Tibial nerve (tissue), 4 donors: ENCODE results near the gene NMBR. TPM values are rescaled to one million over a fixed set of nuclear protein-coding genes. Genes with fewer than 3 reads are reported as not detected.
"Not testable (repeated sequence)": the region's sequence is repeated elsewhere in the genome, so short reads cannot be mapped to it uniquely, and the experiment has no call there.

Experiments
- DNase-seq, 2 donors: peaks; one replicate each; pipeline ENCODE4 v3.0.0-alpha.2; 2019; ENCODE audit warnings: low spot score in 2 of 2
- H3K27ac ChIP-seq, 4 donors: fragments of 200-600 bp; sonication (generic) in 3 of 4; one replicate each; pipeline ENCODE4 v1.5.1; 2017 to 2019; ENCODE audit warnings: mild to moderate bottlenecking in 1 of 4
- H3K27me3 ChIP-seq, 2 donors: fragments of 200-600 bp; sonication (generic) in 1 of 2; one replicate each; pipeline versions ENCODE4 v1.5.1 to v1.6.0; 2017 to 2019
- H3K36me3 ChIP-seq, 3 donors: fragments of 200-600 bp; sonication (generic); one replicate each; pipeline ENCODE4 v1.5.1; 2018 to 2019
- H3K4me1 ChIP-seq, 4 donors: fragments of 200-600 bp; sonication (generic) in 3 of 4; one replicate each; pipeline ENCODE4 v1.5.1; 2017 to 2019
- H3K4me3 ChIP-seq, 4 donors: fragments of 200-600 bp; sonication (generic) in 3 of 4; one replicate each; pipeline ENCODE4 v1.5.1; 2017 to 2019; ENCODE audit warnings: mild to moderate bottlenecking in 1 of 4, moderate library complexity in 1 of 4
- H3K9me3 ChIP-seq, 4 donors: fragments of 200-600 bp; sonication (generic) in 3 of 4; one replicate each; pipeline ENCODE4 v1.5.1; 2017 to 2019
- EP300 ChIP-seq, 2 donors: sonication (generic); formaldehyde crosslinking; IDR thresholded peaks; one replicate each; pipeline ENCODE4 v1.6.1; 2017; ENCODE audit warnings: antibody characterized with exemption in 2 of 2, mild to moderate bottlenecking in 1 of 2
- POLR2A ChIP-seq, 2 donors: fragments of 450-650 bp; IDR thresholded peaks; one replicate each; pipeline ENCODE4 v1.6.1; 2017; ENCODE audit warnings: antibody characterized with exemption in 2 of 2, mild to moderate bottlenecking in 2 of 2, moderate library complexity in 2 of 2
- WGBS, 2 donors: methylation state at CpG; one replicate each; pipeline ENCODE4 v1.1.5; 2018; 5-methylcytosine and 5-hydroxymethylcytosine counted together
- total RNA-seq, 4 donors: library from RNA; depleted of rRNA; stranded (reverse); fragments of >200 nt; gene quantifications; one replicate each; pipeline ENCODE4 v1.1.0, GENCODE V29; 2016
- TF ChIP-seq, protein P1 (sequence below), 5 experiments: fragments of 200-600 bp in 3 of 5; fragments of 450-650 bp in 2 of 5; sonication (generic) in 3 of 5; IDR thresholded peaks; one replicate each; pipeline ENCODE4 v1.5.1; 2016 to 2019; ENCODE audit warnings: antibody characterized with exemption in 5 of 5, mild to moderate bottlenecking in 3 of 5, moderate library complexity in 2 of 5

NMBR gene
- total RNA-seq, 4 donors from 2014 or later: 1.1 TPM; not detected in 3

DNA sequence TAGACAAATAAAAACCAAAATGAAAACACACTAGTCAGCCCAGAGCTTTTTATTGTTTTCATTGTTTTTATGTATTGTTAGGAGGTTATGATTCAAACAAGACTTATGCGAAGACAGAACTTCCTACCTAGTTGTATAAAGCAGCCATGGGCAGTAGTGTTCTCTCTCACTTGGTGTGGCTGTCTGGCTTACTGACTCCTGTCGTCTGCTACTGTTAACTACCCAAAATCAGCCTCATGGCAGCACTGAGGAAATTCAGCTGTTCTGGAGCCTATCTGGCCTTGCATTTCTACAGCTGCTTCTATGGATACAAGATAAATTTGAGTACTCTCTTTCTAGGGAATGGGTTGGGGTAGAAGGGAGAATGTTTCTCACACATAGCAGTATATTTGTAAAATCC is 20.6 kb upstream of the NMBR start:
- TF ChIP-seq EP300 (IDR thresholded peaks at IDR 0.05): no peak
- no peak for TF ChIP-seq POLR2A (IDR thresholded peaks at IDR 0.05)
- TF ChIP-seq, protein P1, sequence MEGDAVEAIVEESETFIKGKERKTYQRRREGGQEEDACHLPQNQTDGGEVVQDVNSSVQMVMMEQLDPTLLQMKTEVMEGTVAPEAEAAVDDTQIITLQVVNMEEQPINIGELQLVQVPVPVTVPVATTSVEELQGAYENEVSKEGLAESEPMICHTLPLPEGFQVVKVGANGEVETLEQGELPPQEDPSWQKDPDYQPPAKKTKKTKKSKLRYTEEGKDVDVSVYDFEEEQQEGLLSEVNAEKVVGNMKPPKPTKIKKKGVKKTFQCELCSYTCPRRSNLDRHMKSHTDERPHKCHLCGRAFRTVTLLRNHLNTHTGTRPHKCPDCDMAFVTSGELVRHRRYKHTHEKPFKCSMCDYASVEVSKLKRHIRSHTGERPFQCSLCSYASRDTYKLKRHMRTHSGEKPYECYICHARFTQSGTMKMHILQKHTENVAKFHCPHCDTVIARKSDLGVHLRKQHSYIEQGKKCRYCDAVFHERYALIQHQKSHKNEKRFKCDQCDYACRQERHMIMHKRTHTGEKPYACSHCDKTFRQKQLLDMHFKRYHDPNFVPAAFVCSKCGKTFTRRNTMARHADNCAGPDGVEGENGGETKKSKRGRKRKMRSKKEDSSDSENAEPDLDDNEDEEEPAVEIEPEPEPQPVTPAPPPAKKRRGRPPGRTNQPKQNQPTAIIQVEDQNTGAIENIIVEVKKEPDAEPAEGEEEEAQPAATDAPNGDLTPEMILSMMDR (IDR thresholded peaks at IDR 0.05): no peak
- H3K4me3 ChIP-seq: no peak overlapping the region
- DNase-seq: no peak
- H3K36me3 ChIP-seq: peaks cover 0 to 53% (median 0%) of the 10 kb centered on the region in 3 donors
- H3K27ac ChIP-seq: no peak overlapping the region
- no peaks in the 10 kb centered on the region for H3K27me3 ChIP-seq
- WGBS, 2 donors: 65 to 73% methylated on average over 2 of the region's 2 CpGs
- peaks cover 0 to 30% (median 0%) of the 10 kb centered on the region in 4 donors for H3K4me1 ChIP-seq
- no peaks in the 10 kb centered on the region for H3K9me3 ChIP-seq

DNA sequence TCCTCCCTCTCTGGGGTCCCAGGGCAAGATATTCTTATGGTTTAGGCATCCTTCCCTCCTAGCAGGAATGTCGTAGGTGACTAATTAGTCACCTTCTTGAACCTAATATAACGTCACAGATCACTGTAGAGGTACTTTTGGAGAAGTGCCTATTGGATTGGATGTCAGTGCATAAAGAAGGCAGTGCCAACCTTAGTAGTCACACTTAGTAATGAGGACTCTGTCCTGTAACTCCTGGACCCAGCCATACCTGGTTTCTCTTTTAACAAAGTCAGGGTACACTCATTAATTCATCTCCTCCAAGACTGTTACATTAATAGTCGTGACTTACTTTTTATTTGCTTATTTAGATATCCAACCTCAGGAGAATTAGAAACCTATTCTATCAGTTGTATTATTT is 20.1 kb upstream of the NMBR start:
- H3K27me3 ChIP-seq: no peaks in the 10 kb centered on the region
- no peak overlapping the region for H3K27ac ChIP-seq
- H3K4me3 ChIP-seq: no peak overlapping the region
- 78 to 82% methylated on average over 3 of the region's 3 CpGs for WGBS, 2 donors
- H3K36me3 ChIP-seq: peaks cover 0 to 49% (median 0%) of the 10 kb centered on the region in 3 donors
- DNase-seq: no peak
- TF ChIP-seq POLR2A (IDR thresholded peaks at IDR 0.05): no peak
- no peaks in the 10 kb centered on the region for H3K9me3 ChIP-seq
- peaks cover 0 to 33% (median 0%) of the 10 kb centered on the region in 4 donors for H3K4me1 ChIP-seq

DNA sequence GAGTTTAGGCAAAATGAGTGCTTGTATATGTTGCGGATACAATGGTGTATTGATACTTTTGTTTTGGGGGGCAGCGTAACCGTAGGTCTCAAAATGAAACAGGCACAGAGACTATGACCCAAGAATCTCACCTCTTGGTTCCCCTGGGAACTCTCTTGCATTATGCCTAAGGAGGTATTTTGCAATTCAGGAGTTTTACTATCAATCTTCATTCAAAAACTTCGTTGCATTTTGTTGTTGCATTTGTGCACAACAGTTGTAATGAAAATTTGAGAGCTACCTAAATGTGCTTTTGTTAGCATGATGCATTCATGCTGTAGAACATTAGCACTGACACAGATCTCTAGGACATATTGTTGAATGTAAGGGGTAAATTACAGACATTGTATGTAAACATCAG is 18.3 kb upstream of the NMBR start:
- 66 to 70% methylated on average over 4 of the region's 4 CpGs for WGBS, 2 donors
- no peak overlapping the region for H3K4me3 ChIP-seq
- peaks cover 0 to 51% (median 0%) of the 10 kb centered on the region in 4 donors for H3K4me1 ChIP-seq
- no peaks in the 10 kb centered on the region for H3K9me3 ChIP-seq
- TF ChIP-seq EP300 (IDR thresholded peaks at IDR 0.05) (no peak), POLR2A (IDR thresholded peaks at IDR 0.05) (no peak)
- TF ChIP-seq, protein P1 (IDR thresholded peaks at IDR 0.05): no peak
- H3K27ac ChIP-seq: no peak overlapping the region
- peaks cover 0 to 33% (median 0%) of the 10 kb centered on the region in 3 donors for H3K36me3 ChIP-seq
- no peak for DNase-seq
- H3K27me3 ChIP-seq: no peaks in the 10 kb centered on the region

DNA sequence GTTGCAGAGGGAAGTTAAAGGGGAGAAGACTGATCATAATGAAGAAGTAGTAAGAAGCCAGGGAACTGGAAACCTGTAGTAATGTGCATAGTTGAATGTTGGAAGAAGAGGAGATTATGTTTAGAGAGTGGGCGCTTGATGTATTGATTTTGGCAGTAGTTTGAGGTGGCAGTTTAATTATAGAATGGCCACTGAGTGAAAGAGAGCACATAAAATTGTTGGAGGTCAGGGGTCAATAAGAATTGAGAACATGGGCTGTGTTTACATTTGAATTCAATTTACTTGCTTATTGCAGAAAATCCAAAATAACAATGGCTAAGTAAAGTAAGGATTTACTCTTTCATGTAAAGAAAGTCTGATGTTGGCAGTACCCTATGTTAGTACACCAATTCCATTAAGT is 15.9 kb upstream of the NMBR start:
- no peaks in the 10 kb centered on the region for H3K9me3 ChIP-seq
- no peak for DNase-seq
- no peak for TF ChIP-seq EP300 (IDR thresholded peaks at IDR 0.05)
- TF ChIP-seq, protein P1 (IDR thresholded peaks at IDR 0.05): no peak
- no peak for TF ChIP-seq POLR2A (IDR thresholded peaks at IDR 0.05)

DNA sequence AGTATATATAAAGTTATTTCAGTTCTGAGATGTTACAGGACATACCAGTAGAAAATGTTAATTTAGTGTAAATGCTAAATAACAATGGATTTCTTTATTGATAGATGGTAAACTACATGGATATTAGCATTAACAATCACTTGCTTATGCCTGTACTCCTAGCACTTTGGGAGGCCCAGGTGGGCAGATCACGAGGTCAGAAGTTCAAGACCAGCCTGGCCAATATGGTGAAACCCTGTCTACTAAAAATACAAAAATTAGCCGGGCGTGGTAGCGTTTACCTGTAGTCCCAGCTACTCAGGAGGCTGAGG is 9.8 kb upstream of the NMBR start:
- not testable (repeated sequence) for DNase-seq, H3K9me3 ChIP-seq, H3K27ac ChIP-seq, H3K36me3 ChIP-seq, H3K27me3 ChIP-seq, H3K4me3 ChIP-seq
- peaks cover 0 to 54% (median 4%) of the 10 kb centered on the region in 4 donors for H3K4me1 ChIP-seq
- 81 to 83% methylated on average over 4 of the region's 4 CpGs for WGBS, 2 donors

More for the DNA sequence above, 15.9 kb upstream of the NMBR start:
- H3K27ac ChIP-seq: no peak overlapping the region
- peaks cover 0 to 14% (median 0%) of the 10 kb centered on the region in 3 donors for H3K36me3 ChIP-seq
- peaks cover 0 to 56% (median 0%) of the 10 kb centered on the region in 4 donors for H3K4me1 ChIP-seq
- no peak overlapping the region for H3K4me3 ChIP-seq
- WGBS, 2 donors: 54 to 57% methylated on average over 1 of the region's 1 CpG
- H3K27me3 ChIP-seq: no peaks in the 10 kb centered on the region

DNA sequence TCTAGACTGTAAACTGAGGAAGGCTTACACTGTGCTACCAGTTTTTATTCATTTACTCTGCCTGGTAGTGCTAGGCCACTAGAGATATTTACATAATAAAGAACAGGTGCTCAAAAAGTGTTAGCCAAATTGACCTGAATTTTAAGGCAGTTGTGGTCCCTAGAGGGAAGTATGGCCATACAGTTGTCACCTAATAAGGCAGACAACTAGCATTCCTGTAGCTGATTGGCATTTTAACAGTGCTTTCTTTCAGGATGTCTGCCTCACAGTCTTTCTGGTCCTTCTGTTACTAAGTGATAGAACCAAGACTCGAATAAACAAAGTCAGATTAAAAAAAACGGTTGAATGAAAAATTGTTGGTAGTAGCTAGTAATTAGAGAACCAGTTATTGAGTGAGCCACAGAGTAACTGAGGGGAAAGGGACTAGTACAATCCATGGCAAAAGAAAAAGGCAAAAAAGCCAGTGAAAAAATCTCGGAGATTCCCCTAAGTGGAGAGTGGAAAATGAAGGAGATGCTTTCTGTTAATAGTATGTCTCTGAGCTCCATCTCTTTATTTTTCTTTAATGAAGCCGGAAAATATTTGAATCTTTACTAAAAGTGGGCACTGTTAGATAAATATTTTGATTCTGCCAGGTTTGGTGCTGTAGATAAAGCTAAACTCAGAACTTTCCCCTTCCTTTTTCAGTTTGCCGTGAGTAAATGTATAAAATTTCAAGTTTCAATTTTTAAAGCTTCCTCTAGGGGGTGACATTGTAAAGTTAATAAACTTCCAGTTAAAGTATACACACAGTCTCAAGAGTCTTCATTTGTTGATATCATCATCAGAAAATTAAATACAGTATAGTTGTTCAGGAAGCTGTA is 9.2 kb upstream of the NMBR start:
- H3K4me3 ChIP-seq: no peak overlapping the region
- DNase-seq: no peak
- H3K9me3 ChIP-seq: no peaks in the 10 kb centered on the region
- peaks cover 0 to 50% (median 6%) of the 10 kb centered on the region in 4 donors for H3K4me1 ChIP-seq
- H3K27me3 ChIP-seq: no peaks in the 10 kb centered on the region
- TF ChIP-seq POLR2A (IDR thresholded peaks at IDR 0.05): no peak
- TF ChIP-seq, protein P1 (IDR thresholded peaks at IDR 0.05): peak in 4 of 5 experiments; percentile 33 to 59 (median 57)
- no peak for TF ChIP-seq EP300 (IDR thresholded peaks at IDR 0.05)
- peak overlapping the region in 2 of 4 donors; percentile 29 to 74 for H3K27ac ChIP-seq
- H3K36me3 ChIP-seq: no peaks in the 10 kb centered on the region
- 24 to 26% methylated on average over 5 of the region's 5 CpGs for WGBS, 2 donors
